HG03342 (cell line): ENCODE measurements around the gene SLC27A2.

Source experiments
- ATAC-seq: cut with Tn5 transposase; IDR thresholded peaks from one replicate; pipeline ENCODE4 v1.9.1; 2021; ENCODE audit warnings: mild to moderate bottlenecking, moderate library complexity; ENCODE audit not compliant: unreplicated experiment

Gene SLC27A2

DNA sequence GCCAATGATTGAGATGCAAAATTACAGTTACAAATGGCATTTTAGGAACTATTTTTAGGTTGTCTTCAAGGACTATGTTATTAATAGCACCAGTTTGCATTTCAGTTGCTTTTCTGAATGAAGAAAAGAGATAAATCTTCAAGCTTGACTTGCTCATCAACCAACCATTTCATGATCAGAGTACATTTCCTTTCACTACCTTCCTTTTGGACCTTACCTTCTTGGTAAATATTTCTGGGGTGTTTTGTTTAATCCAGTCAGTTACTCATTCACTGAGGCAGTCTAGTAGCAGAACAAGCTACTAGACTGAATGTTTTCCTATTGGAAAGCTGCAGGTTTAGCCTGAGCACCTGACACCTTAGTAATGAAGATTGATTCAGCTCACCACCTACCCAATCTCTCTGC is 8.2 kb downstream of the SLC27A2 start:
- ATAC-seq, result no peak

DNA sequence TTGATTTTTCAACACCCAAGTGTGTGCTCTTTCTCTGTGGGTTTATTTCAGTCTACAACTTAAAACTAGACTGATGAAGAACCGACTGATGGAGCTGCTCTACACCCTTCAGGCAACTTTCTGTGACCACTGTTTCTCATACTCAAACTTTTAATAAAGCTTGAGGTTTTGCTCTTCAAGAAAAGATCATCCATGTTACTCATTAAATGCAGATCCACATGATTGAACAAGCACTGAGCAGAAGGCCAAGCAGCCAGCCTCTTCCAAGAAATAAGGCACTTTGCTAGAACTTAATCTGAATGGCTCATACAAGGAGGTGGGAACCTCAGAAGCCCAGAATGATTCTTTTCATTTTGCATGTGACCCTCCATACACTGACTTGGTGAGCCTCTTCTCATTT is 8.7 kb downstream of the SLC27A2 start:
- peak; percentile 56 for ATAC-seq

DNA sequence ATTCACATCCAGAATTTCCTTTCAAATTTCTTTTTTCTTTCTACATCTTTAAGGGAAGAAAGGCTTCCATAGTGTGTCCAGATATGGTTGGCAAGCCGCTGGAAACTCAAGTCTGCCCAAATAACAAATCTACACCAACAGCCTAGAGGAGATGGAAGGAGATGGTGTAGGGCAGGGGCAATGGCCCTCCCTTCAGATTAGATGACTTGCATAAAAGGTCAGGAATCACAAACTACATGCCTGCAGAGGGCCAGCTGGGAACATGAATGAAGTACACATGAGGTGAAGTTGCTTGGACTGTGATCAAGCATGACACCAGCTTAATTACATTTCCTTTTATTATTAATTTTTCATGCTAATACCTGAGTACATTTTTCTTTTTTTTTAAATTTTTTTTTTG is 10.2 kb downstream of the SLC27A2 start:
- ATAC-seq, result no peak

DNA sequence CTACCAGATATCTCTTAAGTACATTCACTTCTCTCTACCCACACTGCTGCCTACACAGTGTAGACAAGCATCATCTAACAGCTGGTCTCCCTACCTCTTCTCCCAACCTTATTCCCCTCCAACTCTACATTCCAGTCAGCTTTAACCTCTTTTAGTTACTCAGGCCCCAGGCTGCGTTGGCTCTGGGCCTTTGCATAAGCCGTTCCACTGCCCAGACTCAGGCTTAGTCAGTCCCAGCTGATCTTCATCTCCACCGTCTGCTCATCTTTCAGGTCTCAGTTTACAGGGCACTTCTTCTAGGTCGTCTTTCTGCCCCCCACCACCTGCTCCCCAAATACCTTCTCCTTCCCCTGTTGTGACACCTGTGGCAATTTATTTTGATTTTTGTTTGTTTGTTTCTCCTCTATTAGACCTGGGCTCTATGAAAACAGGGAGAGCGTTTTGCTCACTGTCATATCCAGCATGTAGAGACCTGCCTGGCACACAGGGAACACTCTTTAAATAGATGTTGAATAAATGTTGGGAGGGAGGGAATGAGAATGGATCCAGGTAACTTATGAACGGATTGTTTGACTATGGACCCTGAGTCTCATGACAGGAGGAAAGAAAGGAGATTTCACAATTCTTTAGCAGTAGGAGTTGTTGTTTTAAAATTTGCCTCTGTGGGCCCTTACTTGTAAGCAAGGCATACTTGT is 11.1 kb downstream of the SLC27A2 start:
- no peak for ATAC-seq

DNA sequence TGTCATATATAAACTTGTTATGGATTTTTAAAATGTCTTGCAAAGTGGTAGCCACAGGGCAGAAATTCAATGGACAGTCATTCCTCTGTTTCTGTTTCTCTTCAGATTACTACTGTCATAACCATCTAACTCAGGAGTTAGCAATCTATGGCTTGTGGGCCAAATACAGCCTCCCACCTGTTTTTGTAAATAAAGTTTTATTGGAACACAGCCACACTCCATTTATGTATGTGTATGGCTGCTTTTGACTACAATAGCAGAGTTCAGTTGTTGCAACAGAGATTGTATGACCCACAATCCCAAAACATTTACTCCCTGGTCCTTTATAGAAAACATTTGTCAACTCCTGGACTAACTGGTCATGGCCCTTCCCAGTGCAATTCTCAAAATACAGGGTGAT is 20.0 kb downstream of the SLC27A2 start:
- ATAC-seq, result no peak

DNA sequence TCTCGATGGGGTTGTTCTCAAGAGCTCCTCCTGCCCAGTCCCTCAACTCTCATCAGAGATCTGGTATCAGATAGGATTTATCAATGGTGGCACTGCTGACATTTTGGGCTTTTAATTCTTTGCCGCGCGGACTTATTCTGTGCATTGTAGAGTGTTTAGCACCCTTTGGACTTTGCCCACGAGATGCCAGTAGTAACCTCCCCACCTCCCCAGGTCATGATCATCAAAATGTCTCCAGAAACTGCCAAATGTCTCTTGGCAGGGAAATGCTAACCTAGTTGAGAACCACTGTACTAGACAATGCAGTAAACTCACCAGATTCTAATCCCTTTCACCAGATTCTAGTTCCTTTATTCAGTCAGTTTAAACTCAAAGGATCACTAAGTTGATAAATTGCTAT is 24.0 kb downstream of the SLC27A2 start:
- ATAC-seq, result no peak

DNA sequence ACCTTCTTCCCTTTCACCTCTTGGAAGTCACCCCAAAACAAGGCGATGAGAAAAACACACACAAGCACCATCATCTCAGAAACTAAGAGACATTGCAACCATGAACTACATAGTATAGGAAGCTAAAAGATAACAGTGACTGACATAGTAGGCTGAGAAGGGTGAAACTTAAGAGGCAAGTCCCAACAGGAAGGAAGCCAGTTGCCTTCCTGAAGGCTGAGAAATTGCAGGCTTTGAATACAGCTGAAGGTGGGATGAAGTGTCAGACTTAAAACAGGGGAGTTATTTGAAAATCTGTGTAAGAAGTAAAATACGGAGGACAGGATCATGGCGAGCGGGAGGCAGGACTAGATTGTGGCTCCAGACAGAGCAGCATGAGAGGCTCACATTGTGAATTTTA is 27.8 kb downstream of the SLC27A2 start:
- no peak for ATAC-seq

DNA sequence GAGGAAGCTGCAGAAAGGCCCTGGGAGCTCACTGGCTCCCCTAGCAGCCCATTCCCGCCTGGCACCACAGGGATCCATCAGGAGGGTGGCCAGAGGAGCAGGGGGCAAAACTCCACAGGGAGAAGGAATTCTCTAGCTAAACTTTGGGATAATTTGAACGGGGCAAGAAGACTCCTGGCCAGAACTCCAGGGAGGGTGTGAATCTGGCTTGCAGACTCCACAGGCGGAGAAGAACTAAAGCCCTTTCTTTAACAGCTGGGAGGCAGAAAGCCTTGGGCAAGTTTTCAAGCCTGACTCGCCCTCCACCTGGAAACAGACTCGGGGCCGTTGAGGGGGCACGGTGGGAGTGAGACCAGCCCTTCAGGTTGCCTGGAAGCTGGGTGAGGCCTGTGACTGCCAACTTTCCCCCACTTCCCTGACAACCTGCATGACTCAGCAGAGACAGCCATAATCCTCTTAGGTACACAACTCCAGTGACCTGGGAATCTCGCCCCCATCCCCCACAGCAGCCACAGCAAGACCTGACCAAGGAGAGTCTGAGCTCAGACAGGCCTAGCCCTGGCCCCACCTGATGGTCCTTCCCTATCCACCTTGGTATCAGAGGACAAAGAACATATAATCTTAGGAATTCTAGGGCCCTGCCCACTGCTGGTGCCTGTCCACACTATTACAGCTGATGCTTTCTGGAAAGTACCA is 28.6 kb downstream of the SLC27A2 start:
- ATAC-seq, result no peak

DNA sequence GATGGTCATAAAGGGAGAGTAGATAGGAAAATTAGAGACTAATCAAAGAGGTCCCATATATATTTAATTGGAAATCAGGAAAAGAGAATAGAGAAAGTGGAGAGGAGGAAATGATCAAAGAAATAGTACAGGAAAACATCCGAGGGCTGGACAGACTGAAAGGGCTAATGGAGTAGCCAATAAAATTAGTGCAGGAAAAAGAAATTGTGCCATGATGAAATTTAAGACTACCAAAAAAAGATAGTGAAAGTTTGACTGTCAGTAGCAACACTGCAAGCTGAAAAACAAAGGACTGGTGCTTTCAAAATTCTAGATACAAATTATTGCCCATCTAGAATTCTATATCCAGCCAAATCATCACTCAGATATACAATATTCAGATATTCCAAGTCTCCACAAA is 36.3 kb downstream of the SLC27A2 start:
- ATAC-seq, result no peak

DNA sequence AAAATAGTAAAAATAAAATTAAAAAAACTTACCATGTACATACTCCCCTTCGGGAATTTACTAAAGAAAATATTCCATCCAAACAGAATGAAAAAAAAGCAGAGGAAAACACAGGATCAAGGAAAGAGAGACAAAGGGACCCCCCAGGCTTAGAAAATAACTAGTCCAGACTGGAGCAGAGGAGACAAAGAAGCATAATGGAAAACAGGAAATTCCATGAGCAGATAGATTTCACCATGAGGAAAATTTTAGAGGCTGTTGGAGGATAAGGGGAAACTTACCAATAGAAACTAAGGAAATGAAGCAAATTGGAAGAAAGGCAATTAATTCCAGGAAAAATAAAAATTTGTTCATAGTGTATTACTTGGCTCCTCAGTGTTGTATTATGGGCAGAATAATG is 36.7 kb downstream of the SLC27A2 start:
- ATAC-seq, result no peak

DNA sequence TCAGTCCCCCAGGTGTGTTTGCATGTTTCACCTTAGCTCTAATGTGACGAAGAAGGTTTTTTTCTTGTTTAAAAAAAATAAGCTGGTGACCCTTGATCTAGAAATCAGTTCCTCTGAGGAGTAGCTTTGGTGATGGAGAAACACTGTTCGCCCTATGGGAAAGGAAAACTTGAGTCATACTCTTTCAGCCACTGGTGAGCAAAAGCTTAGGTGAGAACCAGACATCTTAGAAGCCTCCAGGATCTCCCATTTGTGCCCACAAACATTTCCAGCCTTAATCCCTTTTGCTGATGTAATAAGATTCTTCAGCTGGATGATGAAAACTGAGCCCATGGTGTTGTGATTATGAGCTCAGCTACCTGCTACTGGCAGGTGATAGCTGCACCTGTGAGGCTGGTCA is 37.8 kb downstream of the SLC27A2 start:
- ATAC-seq, result no peak

DNA sequence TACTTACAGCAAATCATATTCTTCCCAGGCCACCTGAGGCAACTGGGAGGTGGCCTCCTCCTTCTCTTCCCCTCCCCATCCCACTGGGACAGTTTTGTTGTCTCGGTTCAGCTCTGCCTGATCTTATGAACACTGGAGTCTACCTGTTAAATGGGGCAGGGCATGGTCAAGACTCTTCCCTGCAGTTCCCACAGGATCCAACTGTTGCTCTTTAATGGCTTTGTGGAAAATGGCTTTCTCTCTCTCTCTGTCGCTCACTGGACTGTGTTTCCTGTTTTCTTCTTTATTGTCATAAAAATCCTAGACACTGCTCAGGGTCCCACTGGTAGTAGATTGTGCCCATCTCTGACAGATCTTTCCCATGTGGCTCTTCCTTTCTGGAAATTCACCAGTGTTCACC is 40.2 kb downstream of the SLC27A2 start:
- no peak for ATAC-seq

DNA sequence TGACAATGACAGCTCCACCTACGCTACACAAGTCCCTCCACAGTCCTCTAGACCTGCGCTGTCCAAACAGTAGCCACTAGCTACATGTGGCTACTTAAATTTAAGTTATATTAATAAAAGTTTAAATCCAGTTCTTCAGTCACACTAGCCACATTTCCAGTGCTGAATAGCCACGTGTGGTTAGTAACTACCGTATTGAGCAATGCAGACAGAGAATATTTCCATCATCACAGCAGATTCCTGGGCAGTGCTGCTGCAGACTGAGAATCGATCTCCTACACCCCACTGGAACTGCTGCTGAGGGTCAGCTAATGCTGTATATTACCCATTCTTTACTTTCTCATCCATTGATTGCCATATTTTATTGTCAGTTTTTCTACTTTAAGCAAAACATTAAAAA is 42.6 kb downstream of the SLC27A2 start:
- ATAC-seq, result no peak

DNA sequence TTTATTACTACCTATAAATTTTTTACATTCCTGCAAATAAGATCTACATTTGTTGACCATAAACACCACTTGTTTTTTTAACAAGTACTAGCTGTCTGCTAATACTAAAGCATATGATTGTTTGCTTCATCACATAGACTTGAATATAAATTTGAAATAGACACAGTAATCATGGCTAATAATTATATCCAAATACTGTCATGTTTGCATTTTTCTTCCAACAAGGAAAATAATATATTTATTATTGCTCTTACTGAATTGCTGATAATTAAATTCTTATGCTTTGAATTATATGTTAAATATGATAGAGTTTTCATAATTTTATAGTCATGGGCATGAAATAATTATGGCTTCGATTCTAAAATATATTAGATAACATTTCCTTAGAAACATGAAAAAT is 43.1 kb downstream of the SLC27A2 start:
- ATAC-seq, result no peak

DNA sequence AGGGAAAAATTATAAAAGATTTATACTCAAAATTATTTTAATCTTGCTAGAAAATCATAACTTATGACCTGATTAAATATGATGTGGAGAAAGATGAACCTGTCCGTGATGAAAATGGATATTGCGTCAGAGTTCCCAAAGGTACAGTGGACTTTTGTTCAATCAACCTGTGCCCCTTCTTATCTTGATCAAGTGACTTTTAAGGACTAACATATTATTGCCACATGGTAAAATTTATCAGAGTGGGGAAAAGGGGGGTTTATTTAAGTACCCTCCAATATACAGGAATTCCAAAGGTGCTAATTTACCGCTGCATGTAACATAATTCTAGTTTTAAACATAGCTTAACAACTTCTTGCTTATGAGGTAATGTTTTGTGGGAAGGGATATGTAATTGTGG is 43.9 kb downstream of the SLC27A2 start:
- ATAC-seq, result no peak

DNA sequence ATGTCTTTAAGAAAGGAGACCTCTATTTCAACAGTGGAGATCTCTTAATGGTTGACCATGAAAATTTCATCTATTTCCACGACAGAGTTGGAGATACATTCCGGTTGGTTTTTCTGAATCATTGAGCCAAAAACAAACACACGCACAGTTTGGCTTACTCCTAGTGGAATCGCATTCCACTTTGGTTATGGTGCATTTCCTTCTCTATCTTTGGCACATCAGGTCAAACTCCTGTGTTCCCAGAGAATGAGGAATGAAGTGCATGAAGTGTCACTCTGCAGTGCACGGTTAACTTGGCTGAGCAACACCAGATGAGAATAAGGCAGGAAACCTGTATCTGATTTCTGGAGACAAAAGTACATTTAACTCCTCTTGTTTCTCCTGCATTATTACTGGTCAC is 45.1 kb downstream of the SLC27A2 start:
- ATAC-seq, result no peak

DNA sequence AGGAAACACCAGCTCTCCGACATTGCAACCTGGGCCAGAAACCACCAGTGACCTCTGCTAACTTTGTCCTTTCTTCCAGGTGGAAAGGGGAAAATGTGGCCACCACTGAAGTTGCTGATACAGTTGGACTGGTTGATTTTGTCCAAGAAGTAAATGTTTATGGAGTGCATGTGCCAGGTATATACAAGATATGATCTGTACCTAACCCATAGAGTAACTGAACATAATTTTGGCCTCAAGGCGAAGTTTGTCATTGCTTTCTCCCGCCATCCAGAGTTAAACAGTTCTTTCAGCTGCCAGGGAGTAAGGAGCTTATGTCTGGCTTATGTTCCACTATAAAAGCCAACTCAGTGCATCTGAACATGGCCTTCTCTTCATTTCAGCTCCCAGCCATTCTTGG is 46.9 kb downstream of the SLC27A2 start:
- ATAC-seq, result no peak

DNA sequence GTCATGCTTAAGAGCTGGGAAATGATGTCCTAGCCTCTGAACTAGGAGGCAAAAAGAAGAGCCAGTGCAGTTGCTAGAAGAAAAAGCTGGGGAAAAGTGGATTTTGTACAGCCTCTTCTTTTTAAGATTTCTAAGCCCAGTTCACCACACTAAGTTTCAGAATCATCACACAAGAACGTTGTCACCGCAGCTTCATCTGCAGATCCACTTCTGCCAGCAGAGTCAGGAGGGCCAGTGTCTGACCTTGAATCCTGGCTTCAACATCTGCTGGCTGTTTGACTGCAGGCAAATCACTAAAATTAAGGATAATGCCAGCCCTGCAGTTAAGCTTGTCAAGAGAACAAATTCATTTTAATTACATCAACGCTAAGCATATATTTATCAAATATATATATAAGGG is 47.3 kb downstream of the SLC27A2 start:
- no peak for ATAC-seq

DNA sequence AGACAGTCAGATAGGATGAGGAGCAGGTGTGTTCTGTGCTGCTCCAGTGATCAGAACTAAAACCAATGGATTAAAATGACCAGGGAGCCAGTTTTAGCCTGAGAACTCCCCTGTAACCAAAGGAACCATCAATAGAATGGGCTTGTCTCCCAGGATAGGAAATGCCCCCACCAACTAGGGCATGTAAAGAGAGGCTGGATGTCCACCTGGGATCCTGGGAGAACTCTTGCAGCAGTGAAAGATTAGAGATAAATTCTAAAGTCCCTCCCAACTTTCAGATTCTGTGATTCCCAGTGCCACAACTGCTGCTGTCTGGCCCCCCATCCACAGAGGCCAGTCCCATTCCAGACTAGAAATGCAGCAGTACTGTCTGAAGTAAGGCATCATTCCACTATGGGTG is 49.8 kb downstream of the SLC27A2 start:
- no peak for ATAC-seq

DNA sequence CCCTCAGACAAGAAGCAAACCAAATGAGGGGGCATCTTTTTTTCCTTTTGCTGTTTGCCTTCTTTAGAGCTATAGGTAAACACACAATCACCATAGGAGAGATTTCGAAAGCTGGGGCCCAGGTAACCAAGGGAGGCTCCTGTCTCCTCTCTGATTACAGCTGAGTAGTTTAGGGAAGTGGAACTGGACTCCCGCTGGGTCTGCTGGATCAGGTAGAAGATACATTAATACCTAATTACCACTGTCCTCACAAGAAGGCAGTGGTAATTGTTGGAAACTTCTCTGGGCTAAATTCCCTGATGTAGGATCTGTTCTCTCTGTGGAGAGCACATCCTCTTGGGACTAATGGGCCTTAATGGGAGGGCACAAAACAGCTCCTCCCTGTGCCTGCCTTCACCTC is 50.8 kb downstream of the SLC27A2 start:
- ATAC-seq, result no peak

DNA sequence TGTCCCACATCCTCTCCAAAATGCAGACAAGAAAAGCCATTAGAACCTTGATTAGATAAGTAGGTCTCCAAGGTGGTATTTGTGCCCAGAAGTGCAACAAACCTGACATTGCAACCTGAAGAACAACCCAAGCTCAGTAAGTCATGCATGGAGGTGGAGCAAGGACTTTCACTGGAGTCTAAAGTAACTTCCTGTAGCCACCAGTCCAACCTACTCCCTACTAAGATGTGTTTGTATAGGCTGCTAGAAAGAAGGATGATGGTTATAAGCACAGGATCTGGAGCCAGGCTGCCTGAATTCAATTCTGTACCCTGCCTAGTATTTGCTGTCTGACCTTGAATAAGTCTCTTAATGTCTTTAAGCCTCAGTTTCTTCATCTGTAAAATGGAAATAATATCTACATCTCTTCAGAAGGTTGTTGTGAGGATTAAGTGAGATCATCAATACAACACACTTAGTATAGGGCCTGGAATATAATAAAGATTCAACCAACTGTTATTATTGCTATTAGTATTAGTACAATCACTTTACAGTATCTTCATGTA is 51.3 kb downstream of the SLC27A2 start:
- no peak for ATAC-seq

DNA sequence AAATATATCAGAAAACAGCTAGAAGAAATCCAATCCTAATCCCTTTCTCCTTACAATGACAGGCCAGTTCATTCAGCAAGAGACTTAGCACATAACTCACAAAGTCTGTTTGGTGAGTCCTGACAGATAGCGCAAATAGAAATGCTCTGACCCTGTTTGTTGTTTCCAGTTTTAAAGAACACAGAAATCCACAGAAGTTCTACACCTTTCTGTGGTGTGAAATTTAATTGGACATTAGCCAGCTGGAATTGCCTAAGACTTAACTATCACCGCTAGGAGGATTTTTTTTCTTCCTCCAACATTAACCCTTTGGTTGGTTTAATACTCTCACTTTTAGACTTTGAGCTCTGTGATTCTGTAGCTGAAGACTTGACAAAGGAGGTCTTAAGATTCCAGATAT is 52.8 kb downstream of the SLC27A2 start:
- no peak for ATAC-seq

DNA sequence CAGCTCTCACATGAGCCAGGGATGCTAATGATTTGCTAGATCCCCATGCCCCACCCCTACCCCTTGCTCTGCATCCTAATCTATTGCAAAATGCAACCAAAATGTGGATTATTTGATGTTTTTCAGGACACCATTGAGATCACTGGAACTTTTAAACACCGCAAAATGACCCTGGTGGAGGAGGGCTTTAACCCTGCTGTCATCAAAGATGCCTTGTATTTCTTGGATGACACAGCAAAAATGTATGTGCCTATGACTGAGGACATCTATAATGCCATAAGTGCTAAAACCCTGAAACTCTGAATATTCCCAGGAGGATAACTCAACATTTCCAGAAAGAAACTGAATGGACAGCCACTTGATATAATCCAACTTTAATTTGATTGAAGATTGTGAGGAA is 53.8 kb downstream of the SLC27A2 start:
- no peak for ATAC-seq
